ACC112 (cell line): Measurements from ENCODE around the gene PCCB.
"Not testable (repeated sequence)": the region's sequence is repeated elsewhere in the genome, so short reads cannot be mapped to it uniquely, and the experiment has no call there.

Source experiments
- H2AFZ ChIP-seq: fragments of 200-600 bp; sonication (generic); one replicate; pipeline ENCODE4 v1.6.0; 2017; ENCODE audit warnings: antibody characterized with exemption, low read length; ENCODE audit not compliant: unreplicated experiment
- H3K27ac ChIP-seq: fragments of 200-600 bp; sonication (generic); 2 replicates; pipeline ENCODE4 v1.5.1; 2014; ENCODE audit warnings: low read depth, mild to moderate bottlenecking, antibody characterized with exemption, low read length, moderate library complexity
- H3K27me3 ChIP-seq: fragments of 200-600 bp; sonication (generic); 2 replicates; pipeline ENCODE4 v1.6.1; 2014; ENCODE audit warnings: mild to moderate bottlenecking, antibody characterized with exemption, low read length, moderate library complexity, mixed read lengths; ENCODE audit not compliant: insufficient read depth
- H3K36me3 ChIP-seq: fragments of 200-600 bp; sonication (generic); 2 replicates; pipeline ENCODE4 v1.6.1; 2016; ENCODE audit warnings: mild to moderate bottlenecking, antibody characterized with exemption, low read length, moderate library complexity, mixed read lengths; ENCODE audit not compliant: insufficient read depth
- H3K4me1 ChIP-seq: fragments of 200-600 bp; sonication (generic); one replicate; pipeline ENCODE4 v1.6.1; 2016; ENCODE audit warnings: low read length, mixed read lengths; ENCODE audit not compliant: insufficient read depth, unreplicated experiment, control insufficient read depth
- H3K4me3 ChIP-seq: fragments of 200-600 bp; sonication (generic); 2 replicates; pipeline ENCODE4 v1.5.1; 2014; ENCODE audit warnings: mild to moderate bottlenecking, low read depth, low read length
- H3K79me2 ChIP-seq: fragments of 200-600 bp; sonication (generic); one replicate; pipeline ENCODE4 v1.6.0; 2016; ENCODE audit warnings: low read length; ENCODE audit not compliant: control insufficient read depth, unreplicated experiment, insufficient read depth

Gene PCCB

DNA sequence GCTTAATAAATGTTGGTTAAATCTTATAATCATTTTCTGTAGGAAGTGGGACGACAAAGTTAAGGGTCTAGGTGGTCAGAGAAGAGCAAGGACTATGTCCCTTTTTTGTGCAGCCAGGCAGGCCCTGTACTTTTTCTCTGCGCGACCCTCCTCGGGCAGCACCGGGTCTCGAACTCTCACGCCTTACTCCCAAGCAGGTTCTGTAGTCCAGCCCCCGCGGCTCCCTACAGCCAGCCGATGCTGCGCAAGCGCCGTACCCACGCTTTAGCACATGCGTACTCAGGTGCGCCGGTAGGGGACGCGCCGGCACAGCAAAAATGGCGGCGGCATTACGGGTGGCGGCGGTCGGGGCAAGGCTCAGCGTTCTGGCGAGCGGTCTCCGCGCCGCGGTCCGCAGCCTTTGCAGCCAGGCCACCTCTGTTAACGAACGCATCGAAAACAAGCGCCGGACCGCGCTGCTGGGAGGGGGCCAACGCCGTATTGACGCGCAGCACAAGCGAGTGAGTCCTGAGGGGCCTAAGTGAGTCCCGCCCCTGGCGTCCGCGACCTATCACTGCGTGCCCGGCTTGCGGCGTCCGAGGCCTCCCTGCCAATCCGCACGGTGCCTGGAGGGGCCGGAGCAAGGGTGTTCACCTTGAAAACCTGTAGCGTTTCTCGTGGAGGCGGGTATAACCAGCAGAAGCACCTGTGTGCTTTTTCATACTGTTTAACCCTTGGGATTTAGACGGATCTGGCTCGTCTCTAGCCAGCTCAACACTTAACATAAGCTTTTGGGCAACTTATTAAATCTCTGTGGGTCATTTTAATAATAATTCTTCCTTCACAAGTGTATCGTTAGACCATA is at the start of gene PCCB:
Gene PCCB, plus strand, starts transcription at position 282 of the 844 bp plus-strand sequence. Its CDS starts 36 bp downstream, at position 318.
- H3K36me3 ChIP-seq = no peaks in the 10 kb centered on the region
- peak within 1 kb of the TSS; percentile 55 for H3K27ac ChIP-seq
- peak within 1 kb of the TSS; percentile 91 for H2AFZ ChIP-seq
- peaks cover 11% of the 10 kb centered on the region for H3K4me1 ChIP-seq
- H3K27me3 ChIP-seq = no peaks in the 10 kb centered on the region
- peaks cover 12% of the 10 kb centered on the region for H3K79me2 ChIP-seq
- peak within 1 kb of the TSS; percentile 82 for H3K4me3 ChIP-seq

DNA sequence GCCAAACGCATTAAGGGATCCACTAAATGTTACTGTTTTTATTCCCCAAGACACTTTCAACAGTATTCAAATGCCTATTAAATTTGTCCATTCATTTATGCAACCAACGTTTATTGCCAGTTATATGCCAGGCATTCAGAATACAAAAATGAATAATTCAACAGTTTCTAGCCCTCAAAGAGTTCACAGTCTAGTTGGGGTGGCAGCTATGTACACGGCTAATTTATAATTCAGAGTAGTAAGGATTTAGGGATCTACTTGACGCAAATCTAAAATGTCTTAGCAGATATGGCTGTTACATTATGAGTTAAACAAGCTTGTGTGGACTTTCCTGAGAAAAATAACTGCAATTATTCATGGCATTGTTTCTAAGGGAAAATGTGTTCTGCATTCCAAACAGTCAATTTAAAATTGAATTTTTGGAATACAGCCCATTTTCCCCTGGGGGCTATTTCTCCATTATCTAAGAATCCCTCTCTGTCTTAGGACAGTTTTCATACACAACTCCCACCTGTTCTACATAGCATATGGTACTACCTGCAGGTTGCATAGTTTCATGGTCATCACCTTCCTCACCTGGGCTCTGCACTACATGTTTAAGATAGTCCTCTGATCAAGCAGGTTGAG is 42.5 kb upstream of the PCCB start:
- no peaks in the 10 kb centered on the region for H3K36me3 ChIP-seq
- H2AFZ ChIP-seq = no peak overlapping the region
- peaks cover 5% of the 10 kb centered on the region for H3K4me1 ChIP-seq
- H3K27me3 ChIP-seq = peaks cover 32% of the 10 kb centered on the region
- H3K27ac ChIP-seq = no peak overlapping the region
- no peaks in the 10 kb centered on the region for H3K79me2 ChIP-seq
- no peak overlapping the region for H3K4me3 ChIP-seq

- peaks cover 32% of the 10 kb centered on the region for H3K27me3 ChIP-seq
- H3K27ac ChIP-seq = no peak overlapping the region
These were observed 40.2 kb upstream of the PCCB start for GRCh38 chr3:136209921-136210320.

GRCh38 chr3:136211547-136211946 is 38.6 kb upstream of the PCCB start:
- peaks cover 5% of the 10 kb centered on the region for H3K4me1 ChIP-seq
- no peak overlapping the region for H3K4me3 ChIP-seq
- no peak overlapping the region for H2AFZ ChIP-seq
- H3K27me3 ChIP-seq = peaks cover 22% of the 10 kb centered on the region
- H3K79me2 ChIP-seq = no peaks in the 10 kb centered on the region
- no peaks in the 10 kb centered on the region for H3K36me3 ChIP-seq
- no peak overlapping the region for H3K27ac ChIP-seq

More at GRCh38 chr3:136209921-136210320, 40.2 kb upstream of the PCCB start:
- Histone ChIP-seq H3K4me3 (no peak overlapping the region), H2AFZ (no peak overlapping the region), H3K36me3 (no peaks in the 10 kb centered on the region), H3K4me1 (peaks cover 5% of the 10 kb centered on the region), H3K79me2 (no peaks in the 10 kb centered on the region)

GRCh38 chr3:136222746-136223145 is 27.4 kb upstream of the PCCB start:
- not testable (repeated sequence) for H3K79me2 ChIP-seq, H3K4me3 ChIP-seq, H3K36me3 ChIP-seq, H3K4me1 ChIP-seq, H3K27me3 ChIP-seq, H2AFZ ChIP-seq, H3K27ac ChIP-seq

GRCh38 chr3:136232413-136232812 is 17.7 kb upstream of the PCCB start:
- Histone ChIP-seq H3K4me1 (no peaks in the 10 kb centered on the region), H3K36me3 (no peaks in the 10 kb centered on the region), H3K4me3 (no peak overlapping the region), H3K27me3 (peaks cover 25% of the 10 kb centered on the region), H3K79me2 (no peaks in the 10 kb centered on the region), H3K27ac (no peak overlapping the region), H2AFZ (no peak overlapping the region)

GRCh38 chr3:136235545-136235944 is 14.6 kb upstream of the PCCB start:
- no peak overlapping the region for H3K4me3 ChIP-seq
- H3K27me3 ChIP-seq = peaks cover 47% of the 10 kb centered on the region
- no peaks in the 10 kb centered on the region for H3K36me3 ChIP-seq
- H3K79me2 ChIP-seq = no peaks in the 10 kb centered on the region
- no peak overlapping the region for H2AFZ ChIP-seq
- H3K27ac ChIP-seq = no peak overlapping the region
- H3K4me1 ChIP-seq = no peaks in the 10 kb centered on the region

- H3K4me3 ChIP-seq = no peak overlapping the region
- H3K27ac ChIP-seq = no peak overlapping the region
- H3K36me3 ChIP-seq = no peaks in the 10 kb centered on the region
- peaks cover 53% of the 10 kb centered on the region for H3K27me3 ChIP-seq
- H3K4me1 ChIP-seq = no peaks in the 10 kb centered on the region
- H2AFZ ChIP-seq = no peak overlapping the region
- H3K79me2 ChIP-seq = no peaks in the 10 kb centered on the region
These were observed 14.0 kb upstream of the PCCB start for GRCh38 chr3:136236109-136236508.

DNA sequence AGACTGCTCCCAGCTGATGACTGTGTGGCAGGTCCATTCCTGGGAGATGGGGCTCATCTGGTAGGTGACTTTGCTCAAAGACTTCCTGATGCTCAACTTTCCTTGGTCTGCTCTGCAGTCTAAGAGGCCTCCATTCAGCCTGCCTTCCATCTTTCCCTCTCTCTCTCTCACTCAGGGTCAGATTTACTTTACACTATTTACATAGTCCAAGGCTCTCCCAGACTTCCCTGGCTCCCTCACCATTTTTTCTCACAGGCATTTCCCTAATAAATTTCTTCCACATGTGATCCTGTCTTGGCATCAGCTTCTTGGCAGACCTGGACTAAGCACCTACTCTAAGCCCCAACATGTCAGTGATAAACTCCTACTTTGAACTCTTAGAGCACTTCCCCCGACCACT is 13.0 kb upstream of the PCCB start:
- no peaks in the 10 kb centered on the region for H3K4me1 ChIP-seq
- no peak overlapping the region for H2AFZ ChIP-seq
- H3K27me3 ChIP-seq = peaks cover 61% of the 10 kb centered on the region
- no peak overlapping the region for H3K27ac ChIP-seq
- no peaks in the 10 kb centered on the region for H3K36me3 ChIP-seq
- no peaks in the 10 kb centered on the region for H3K79me2 ChIP-seq
- H3K4me3 ChIP-seq = no peak overlapping the region

DNA sequence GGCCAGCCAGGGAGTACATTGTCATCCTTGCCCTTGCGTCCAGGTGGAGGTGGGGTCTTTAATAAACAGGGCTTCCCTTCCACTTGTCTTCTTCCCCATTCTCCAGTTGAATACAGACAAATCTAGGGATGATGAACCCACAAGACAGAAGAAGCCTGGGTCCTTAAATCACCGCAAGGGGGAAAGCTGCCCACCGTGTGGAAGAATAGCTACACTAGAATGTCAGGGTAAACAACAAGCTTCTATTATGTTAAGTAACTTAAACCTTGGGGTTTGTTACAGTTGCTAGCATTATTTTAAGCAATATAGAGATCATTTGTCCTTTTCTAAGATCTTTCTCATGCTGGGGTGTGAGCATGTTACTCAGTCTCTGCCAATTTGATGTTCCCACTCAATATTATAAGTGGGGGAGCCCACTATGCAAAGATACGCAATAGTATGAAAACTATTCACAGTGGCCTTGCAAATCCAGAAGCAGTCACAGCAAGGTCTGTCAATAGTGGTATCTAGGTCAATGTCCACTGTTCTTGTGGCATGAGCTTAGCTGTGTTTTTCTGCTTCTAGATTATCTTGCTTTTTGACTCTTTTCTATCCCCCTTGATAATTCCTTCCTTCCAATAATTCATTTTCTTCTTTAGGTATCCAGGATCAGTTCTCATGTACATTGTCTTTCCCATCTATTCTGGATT is 12.0 kb upstream of the PCCB start:
- H2AFZ ChIP-seq = no peak overlapping the region
- no peaks in the 10 kb centered on the region for H3K79me2 ChIP-seq
- H3K4me1 ChIP-seq = no peaks in the 10 kb centered on the region
- peaks cover 63% of the 10 kb centered on the region for H3K27me3 ChIP-seq
- no peak overlapping the region for H3K4me3 ChIP-seq
- no peak overlapping the region for H3K27ac ChIP-seq
- no peaks in the 10 kb centered on the region for H3K36me3 ChIP-seq
